ENCODE data around the gene POLE.

- TF ChIP-seq SMC3 (IDR thresholded peaks at IDR 0.05; ENCODE audit: low read depth, low read length): no peak
- TF ChIP-seq USF2 (IDR thresholded peaks at IDR 0.05; ENCODE audit: borderline replicate concordance, low read depth, low read length): no peak
Observed at GRCh38 chr12:132631666-132632065, 55.5 kb downstream of the POLE start.

Data from SK-N-SH (cell line).